NCI-H2081 treated with DMSO at 0.1 percent for 48 hours (cell line): ENCODE measurements around the gene CCL25.

ENCODE experiments used
- DNase-seq: peaks from one replicate; lab custom pipeline; 2025; lab: John Stamatoyannopoulos, UW

CCL25 gene

GRCh38 chr19:8045872-8046568 is 6.5 kb upstream of the CCL25 start:
- no peak for DNase-seq

- DNase-seq = no peak
These were observed 5.9 kb upstream of the CCL25 start for GRCh38 chr19:8046569-8047165.

- DNase-seq = no peak
These were observed 2.1 kb upstream of the CCL25 start for GRCh38 chr19:8050274-8051096.

- no peak for DNase-seq
These were observed 1.6 kb downstream of the CCL25 start for GRCh38 chr19:8054169-8054568.

- no peak for DNase-seq
These were observed 4.0 kb downstream of the CCL25 start for GRCh38 chr19:8056533-8056932.

GRCh38 chr19:8057545-8058270 is 5.1 kb downstream of the CCL25 start:
- no peak for DNase-seq

GRCh38 chr19:8064911-8065874 is 12.6 kb downstream of the CCL25 start:
- no peak for DNase-seq

GRCh38 chr19:8065875-8066261 is 13.3 kb downstream of the CCL25 start:
- DNase-seq = no peak

- DNase-seq = no peak
These were observed 16.8 kb downstream of the CCL25 start for GRCh38 chr19:8069096-8069973.

- DNase-seq = no peak
These were observed 19.4 kb downstream of the CCL25 start for GRCh38 chr19:8071912-8072311.

GRCh38 chr19:8074501-8074900 is 21.9 kb downstream of the CCL25 start:
- no peak for DNase-seq

GRCh38 chr19:8075158-8076074 is 22.9 kb downstream of the CCL25 start:
- no peak for DNase-seq

GRCh38 chr19:8079988-8080387 is 27.4 kb downstream of the CCL25 start:
- DNase-seq = no peak

- DNase-seq = no peak
These were observed 28.3 kb downstream of the CCL25 start for GRCh38 chr19:8080832-8081231.

GRCh38 chr19:8081569-8082550 is 29.3 kb downstream of the CCL25 start:
- DNase-seq = no peak

GRCh38 chr19:8083141-8083540 is 30.6 kb downstream of the CCL25 start:
- DNase-seq = no peak

- DNase-seq = no peak
These were observed 31.6 kb downstream of the CCL25 start for GRCh38 chr19:8084152-8084551.
